NCI-H774 (cell line): ENCODE measurements around the gene HLA-E.
A peak's percentile ranks its signal among the peaks of the same experiment; 100 is the strongest.
"Not testable (repeated sequence)": the region's sequence is repeated elsewhere in the genome, so short reads cannot be mapped to it uniquely, and the experiment has no call there.

Experiments
- DNase-seq: peaks from one replicate; lab custom pipeline; 2025; lab: John Stamatoyannopoulos, UW

HLA-E gene

DNA sequence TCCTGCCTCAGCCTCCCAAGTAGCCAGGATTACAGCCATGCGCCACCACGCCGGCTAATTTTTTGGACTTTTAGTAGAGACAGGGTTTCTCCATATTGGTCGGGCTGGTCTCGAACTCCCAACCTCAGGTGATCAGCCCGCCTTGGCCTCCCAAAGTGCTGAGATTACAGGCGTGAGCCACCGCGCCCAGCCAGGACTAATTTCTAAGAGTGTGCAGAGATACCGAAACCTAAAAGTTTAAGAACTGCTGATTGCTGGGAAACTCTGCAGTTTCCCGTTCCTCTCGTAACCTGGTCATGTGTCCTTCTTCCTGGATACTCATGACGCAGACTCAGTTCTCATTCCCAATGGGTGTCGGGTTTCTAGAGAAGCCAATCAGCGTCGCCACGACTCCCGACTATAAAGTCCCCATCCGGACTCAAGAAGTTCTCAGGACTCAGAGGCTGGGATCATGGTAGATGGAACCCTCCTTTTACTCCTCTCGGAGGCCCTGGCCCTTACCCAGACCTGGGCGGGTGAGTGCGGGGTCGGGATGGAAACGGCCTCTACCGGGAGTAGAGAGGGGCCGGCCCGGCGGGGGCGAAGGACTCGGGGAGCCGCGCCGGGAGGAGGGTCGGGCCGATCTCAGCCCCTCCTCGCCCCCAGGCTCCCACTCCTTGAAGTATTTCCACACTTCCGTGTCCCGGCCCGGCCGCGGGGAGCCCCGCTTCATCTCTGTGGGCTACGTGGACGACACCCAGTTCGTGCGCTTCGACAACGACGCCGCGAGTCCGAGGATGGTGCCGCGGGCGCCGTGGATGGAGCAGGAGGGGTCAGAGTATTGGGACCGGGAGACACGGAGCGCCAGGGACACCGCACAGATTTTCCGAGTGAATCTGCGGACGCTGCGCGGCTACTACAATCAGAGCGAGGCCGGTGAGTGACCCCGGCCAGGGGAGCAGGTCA lies at the start of gene HLA-E:
HLA-E (plus strand) TSS at position 429 of the 945 bp plus-strand sequence; CDS start at position 452, 23 bp downstream.
- DNase-seq = peak; percentile 88

GRCh38 chr6:30441171-30441570 lies 48.1 kb upstream of the HLA-E start:
- no peak for DNase-seq

- DNase-seq = no peak
Observed at GRCh38 chr6:30443657-30444450, 45.5 kb upstream of the HLA-E start.

DNA sequence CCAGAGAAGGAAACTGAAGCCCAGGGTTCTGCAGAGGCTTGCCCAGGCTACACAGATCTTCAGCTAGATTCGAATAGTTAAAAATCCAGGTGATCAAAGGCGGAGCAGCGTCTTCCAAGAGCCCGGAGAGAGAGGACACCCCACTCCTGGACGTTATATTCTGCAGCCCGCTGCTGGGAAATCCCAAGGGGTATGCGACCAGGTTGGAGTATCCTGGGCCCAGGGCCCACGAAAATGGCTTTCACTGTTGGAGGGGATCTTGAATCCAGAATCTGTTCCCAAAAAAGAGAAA lies 44.9 kb upstream of the HLA-E start:
- DNase-seq = no peak

GRCh38 chr6:30446259-30446658 lies 43.0 kb upstream of the HLA-E start:
- DNase-seq = no peak

DNA sequence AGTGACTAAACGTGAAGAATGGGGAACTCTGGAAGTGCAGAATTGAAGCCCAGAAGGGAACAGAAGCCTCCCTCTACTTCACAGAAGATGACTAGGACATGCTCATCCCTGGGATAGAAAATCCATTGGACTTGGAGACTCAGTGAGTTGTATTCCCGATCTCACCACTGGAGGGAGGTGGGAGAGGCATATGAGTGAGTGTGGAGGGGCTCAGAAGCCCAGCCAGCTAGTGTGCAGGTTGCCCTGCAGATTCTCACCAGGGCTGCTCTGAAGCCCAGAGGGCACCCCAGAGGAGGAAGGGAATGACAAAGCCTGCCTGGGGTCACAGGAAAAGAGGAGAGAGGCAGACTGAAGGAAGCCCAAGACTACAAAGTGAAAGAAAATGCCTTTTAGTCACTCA lies 42.1 kb upstream of the HLA-E start:
- DNase-seq = no peak

DNA sequence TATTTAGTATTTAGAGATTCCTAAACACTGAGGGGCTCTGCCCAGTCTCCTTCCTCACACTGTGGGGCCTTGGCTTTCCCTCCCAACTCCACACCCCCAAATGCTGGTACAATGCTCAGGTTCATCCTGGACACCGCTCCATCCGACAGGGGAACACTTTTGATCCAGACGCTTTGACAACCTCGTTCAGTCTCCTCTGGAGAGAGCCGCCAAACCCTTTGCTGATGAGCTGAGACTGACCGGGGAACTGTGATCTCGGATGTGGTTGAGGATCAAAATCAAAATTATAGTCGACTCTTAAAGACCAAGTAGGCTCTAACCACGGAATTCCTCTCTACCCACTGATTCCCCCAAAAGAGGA lies 38.8 kb upstream of the HLA-E start:
- no peak for DNase-seq

DNA sequence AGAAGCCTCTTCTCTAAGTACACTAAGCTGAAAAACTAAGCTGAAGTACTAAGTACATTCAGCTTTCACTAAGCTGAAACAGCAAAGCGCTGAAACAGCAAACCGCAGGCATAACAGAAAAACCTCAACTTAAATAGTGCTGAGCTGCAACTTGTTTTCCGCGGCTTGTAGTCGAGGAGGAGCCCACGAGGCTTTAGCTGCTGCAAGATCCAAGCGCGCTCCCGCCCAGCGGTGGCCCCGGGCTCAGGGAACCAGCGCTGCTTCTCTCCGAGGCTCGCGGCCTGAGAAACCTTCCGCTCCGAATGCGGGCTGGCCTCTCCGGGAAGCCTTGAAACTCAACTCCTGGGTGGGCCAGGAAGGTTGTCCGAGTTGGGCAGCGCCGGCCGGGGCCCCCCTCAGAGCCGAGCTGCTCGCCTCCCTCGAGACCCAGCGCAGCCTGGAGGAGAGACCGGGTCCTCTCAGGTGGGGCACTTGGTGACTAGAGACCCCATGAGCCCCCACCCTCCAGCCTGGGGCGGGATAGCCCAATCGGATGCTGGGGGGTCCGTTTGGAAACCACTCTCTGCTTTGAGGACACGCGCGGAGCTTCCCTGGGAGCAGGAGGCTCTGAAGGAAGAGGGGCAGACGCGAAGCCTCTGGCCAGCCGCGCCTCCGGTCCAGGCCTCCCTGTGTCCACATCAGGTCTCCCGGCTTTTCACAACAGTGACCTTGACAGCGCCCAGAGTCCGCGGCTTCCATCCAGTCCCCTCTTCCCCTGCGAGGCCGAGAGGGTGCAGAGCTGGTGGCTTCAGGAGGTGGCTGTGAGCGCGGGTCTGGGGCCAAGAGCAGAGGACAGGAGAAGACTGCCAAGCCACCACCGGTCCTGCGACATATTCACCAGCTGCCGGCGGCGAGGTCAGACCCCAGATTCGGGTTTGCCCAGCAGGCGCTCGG lies 38.1 kb upstream of the HLA-E start:
- DNase-seq = no peak

DNA sequence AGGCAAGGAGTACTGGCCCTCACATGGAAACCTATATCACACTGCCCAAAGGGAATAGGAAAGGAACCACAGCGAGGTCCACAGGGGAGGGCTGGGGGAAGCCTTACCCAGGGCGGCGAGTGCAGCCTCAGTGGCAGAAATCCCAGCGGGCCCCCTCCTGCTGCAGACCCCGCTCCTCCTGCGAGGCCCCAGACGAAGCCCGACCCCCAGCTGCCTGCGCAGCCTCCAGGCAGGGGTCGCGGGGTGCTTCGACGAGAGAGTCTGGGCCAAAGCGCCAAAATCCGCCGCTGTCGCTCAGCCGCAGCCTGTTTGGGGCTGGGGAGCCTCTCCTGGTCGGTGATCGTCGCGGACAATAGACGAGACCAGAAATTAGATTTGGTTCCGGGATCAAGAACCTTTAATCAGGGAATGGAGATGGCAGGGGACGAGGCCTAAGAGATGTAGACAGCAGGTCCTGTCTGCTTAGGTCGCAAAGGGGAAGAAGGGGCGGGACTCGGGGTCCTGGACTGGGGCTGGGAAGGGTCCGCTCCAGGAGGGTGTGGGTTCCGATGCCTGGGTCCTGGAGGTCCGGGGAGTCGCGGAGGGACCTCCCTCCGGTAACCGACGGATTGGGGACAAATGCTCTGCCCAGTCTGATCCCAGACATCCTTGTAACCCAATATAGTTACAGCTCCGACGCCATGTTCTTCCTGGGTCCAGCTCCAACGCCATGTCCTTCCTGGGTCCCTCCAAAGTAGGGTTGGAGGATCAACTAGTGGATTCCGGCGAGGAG lies 36.4 kb upstream of the HLA-E start:
- no peak for DNase-seq

GRCh38 chr6:30453508-30454116 lies 35.7 kb upstream of the HLA-E start:
- peak; percentile 41 for DNase-seq

GRCh38 chr6:30459145-30459544 lies 30.2 kb upstream of the HLA-E start:
- DNase-seq = no peak

- DNase-seq = no peak
Observed at GRCh38 chr6:30461055-30461454, 28.3 kb upstream of the HLA-E start.

DNA sequence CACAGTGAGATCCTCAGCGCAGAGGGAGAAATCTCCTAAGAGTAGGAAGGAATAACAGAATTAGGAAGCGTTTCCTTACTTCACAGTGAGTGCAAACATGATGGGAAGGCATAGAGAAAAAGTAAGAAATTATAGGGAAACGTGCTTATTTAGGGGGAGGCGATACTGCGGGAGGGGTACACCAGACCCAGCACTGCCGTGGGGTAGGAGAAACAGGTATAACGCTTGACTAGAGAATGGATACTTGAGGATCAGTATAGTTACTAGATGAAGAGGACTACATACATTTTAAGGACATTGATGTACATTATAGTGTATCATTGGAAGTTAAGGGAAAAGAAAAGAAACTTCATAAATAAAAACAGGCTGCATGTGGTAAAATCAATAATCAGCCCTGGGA lies 26.8 kb upstream of the HLA-E start:
- no peak for DNase-seq

GRCh38 chr6:30463242-30463641 lies 26.1 kb upstream of the HLA-E start:
- DNase-seq = no peak

GRCh38 chr6:30463651-30464618 lies 25.4 kb upstream of the HLA-E start:
- DNase-seq = no peak

DNA sequence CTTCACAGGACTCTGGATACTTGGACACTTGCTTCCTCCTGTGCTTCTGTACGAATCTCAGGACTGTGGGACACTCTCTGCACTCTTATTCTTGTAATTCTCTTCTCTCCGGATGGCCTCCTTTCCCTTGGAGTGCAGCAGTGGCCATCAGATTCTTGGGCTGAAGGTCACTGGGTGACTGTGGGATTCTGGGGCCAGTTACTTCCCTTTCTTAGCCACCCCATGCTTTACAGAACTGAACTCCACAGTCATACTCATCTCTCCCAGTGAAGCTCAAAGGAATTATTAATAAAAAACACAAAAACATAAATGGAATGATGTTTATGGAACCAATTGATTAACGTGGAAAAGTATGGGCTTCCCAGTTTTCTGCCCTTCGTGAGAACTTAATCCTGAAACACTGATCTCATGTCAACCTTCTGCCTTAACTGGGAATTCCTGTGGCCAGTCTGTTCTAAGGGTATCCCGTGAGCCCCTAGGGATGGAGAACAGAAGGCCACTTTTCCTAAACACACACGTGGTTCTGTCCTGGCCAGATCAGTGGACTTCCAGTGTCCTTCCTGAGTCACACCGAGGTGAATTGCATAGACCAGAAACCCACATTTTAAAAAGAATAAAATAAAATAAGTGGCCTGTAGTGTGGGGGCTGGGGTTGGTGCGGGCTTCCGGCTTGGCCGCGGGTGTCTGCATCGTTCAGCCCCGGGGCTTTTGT lies 23.6 kb upstream of the HLA-E start:
- DNase-seq = no peak

GRCh38 chr6:30470968-30471367 lies 18.3 kb upstream of the HLA-E start:
- no peak for DNase-seq

GRCh38 chr6:30475116-30475515 lies 14.2 kb upstream of the HLA-E start:
- not testable (repeated sequence) for DNase-seq

GRCh38 chr6:30480536-30481156 lies 8.7 kb upstream of the HLA-E start:
- DNase-seq = no peak
